GM19035 (cell line): ENCODE results near the gene SARM1.

Experiments used
- ATAC-seq: cut with Tn5 transposase; IDR thresholded peaks from one replicate; pipeline ENCODE4 v1.9.1; 2021; ENCODE audit not compliant: unreplicated experiment

The SARM1 gene

DNA sequence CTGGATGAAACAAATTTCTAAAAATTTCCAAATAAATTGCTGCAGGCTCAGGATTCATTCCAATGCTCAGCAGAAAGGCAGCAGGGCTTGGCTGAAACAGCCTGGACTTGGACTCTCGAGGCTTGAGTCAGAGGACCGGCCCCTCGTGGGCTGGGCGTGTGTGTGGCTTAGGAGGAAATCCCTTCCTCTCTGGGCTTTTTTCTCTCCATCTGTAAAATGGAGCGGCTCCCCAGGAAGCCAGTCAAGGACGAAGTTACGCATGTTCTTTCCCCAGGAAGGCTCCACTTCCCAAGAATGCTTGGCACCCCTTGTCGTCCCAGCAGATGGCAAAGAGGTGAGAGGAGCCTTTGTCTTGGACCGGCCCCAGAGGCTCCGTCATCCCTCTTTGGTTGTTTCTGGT is 21.0 kb downstream of the SARM1 start:
- ATAC-seq: no peak

- no peak for ATAC-seq
These were observed 23.0 kb downstream of the SARM1 start for GRCh38 chr17:28394337-28395116.

- ATAC-seq: no peak
These were observed 23.9 kb downstream of the SARM1 start for GRCh38 chr17:28395426-28395825.

DNA sequence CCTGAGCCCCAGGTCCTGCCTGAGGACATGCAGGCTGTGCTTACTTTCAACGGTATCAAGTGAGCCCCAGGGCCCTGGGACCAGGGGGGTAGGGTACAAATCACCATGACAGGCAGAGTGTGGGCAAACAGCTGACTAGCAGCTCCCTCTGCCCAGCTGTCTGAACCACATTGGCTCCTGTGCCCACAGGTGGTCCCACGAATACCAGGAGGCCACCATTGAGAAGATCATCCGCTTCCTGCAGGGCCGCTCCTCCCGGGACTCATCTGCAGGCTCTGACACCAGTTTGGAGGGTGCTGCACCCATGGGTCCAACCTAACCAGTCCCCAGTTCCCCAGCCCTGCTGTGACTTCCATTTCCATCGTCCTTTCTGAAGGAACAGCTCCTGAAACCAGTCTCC is 24.5 kb downstream of the SARM1 start:
- no peak for ATAC-seq

DNA sequence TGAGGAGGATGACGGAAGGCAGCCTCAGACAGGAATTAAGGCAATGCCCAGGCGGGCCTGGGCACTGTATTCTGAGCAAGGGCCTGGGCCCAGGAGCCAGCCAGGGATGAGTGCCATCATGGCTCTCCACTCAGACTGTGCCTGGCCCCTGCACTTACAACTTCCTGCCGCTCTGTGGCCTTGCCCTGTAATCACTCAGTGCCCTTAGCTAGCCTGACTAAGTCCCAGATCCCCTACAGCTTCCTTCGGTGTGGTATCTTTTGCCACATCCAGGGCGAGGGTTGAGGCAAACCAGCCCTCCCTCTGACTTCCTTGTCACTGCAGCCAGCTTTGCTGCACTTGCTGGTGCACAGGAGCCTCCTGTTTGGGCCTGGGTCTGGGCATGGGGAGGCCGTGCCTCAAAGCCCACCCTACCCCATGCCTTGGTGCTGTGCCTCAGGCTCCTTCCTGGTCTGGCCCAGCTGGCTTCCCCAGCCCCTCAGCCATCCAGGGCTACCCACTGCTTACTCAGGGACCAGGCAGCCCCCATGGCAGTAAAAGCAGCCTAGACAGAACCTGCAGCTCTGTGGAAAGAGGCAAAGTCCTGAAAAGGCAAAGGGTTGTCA is 25.2 kb downstream of the SARM1 start:
- ATAC-seq: no peak

DNA sequence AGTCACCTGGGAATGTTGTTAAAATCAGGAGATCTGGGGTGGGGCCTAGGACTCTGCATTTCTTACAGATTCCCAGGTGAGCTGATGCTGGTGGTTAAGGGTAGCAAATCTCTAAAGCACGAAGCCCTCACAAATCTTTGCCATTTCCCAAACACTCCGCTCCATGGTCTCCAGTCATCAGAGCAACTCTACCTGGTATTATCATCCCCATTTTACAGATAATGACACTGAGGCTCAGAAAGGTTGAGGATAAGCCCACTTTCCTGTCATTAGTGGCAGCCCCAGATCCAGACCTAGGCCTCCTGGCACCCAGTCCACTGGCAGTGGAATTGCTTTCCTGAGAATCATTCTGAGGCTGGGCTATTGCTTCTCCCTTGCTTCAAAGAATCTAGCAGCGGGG is 25.8 kb downstream of the SARM1 start:
- no peak for ATAC-seq

DNA sequence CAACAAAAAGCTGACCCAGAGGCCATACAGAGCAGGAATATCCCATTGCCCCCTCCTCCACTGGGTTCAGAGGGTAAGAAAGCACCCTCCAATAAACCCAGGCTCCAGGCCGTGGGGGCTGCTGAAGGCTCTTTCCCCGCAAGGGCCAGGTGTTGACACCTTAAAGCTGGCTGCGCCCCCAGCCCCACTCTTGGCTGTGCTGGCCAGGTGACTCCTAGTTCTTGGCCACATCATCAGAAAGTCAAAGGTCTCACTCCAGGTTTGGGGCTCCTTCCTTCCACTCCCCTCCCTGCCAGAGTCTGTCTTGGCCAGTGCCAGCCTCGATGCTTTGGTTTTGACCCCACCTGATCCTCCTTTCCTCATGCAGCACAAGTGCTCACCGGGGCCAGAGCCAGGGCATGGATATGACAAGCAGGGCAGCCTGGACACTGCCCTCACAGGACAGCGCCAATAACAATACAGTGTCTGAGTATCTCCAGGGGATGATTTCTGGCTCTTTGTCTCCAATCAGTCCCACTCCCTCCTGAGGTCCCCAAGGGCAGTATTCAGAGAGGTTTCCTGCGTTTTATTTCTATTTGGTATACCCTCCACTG is 26.3 kb downstream of the SARM1 start:
- ATAC-seq: no peak

- ATAC-seq: no peak
These were observed 26.9 kb downstream of the SARM1 start for GRCh38 chr17:28398280-28398981.

DNA sequence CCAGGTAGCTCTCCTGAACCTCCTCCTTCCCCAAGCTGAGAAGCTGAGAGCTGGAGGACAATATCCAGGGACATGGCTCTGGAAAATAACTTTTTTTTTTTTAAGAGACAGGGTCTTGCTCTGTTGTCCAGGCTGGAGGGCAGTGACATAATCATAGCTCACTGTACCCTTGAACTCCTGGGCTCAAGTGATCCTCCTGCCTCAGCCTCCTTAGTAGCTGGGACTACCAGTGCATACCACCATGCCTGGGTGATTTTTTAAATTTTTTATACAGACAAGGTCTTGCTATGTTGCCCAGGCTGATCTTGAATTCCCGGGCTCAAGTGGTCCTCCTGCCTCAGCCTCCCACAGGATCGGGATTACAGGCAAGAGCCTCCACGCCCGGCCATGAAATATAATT is 28.3 kb downstream of the SARM1 start:
- ATAC-seq: no peak

- no peak for ATAC-seq
These were observed 30.7 kb downstream of the SARM1 start for GRCh38 chr17:28402224-28402630.

DNA sequence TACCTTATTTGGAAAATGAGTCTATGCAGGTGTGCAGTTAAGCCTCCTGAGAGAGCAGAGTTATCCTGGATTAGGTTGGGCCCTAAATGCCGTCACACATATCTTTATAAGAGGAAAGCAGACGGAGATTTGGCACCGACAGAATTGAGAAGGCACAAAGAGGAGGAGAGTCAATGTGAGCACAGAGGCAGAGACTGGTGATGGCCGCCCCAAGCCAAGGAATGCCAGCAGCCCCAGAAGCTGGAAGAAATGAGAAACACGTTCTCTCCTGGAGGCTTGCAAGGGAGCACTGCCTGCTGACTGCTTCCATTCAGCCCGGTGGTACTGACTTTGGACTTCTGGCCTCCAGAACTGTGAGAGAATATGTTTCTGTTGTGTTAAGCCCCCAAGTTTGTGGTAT is 31.4 kb downstream of the SARM1 start:
- ATAC-seq: no peak

DNA sequence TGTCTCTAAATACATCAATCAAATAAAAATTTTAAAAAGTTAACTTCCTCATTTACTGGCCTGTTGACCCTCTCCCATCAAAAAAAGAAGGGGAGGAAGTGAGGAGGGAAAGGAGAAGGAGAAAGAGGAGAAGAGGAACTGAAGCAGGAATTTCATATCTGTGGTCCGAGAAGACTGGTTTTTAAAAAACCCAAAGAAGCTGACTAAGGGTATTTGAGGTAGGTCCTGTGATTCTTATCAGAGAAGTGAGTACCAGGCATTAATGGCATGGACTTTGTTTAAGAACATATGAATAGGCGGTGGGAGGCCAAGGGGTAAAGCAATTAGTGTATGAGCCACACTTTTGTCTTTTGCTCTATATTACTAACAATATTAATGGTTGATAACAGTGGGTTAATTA is 32.5 kb downstream of the SARM1 start:
- ATAC-seq: no peak

GRCh38 chr17:28404461-28404811 is 32.9 kb downstream of the SARM1 start:
- no peak for ATAC-seq

- ATAC-seq: no peak
These were observed 33.5 kb downstream of the SARM1 start for GRCh38 chr17:28404812-28405570.

- ATAC-seq: peak; percentile 79
These were observed 34.4 kb downstream of the SARM1 start, which contains the start of gene SLC46A1 for GRCh38 chr17:28405632-28406472. SLC46A1 (minus strand) TSS chr17:28406212; CDS start chr17:28406114, 98 bp downstream.

GRCh38 chr17:28406473-28406814 is 35.0 kb downstream of the SARM1 start:
- ATAC-seq: no peak

DNA sequence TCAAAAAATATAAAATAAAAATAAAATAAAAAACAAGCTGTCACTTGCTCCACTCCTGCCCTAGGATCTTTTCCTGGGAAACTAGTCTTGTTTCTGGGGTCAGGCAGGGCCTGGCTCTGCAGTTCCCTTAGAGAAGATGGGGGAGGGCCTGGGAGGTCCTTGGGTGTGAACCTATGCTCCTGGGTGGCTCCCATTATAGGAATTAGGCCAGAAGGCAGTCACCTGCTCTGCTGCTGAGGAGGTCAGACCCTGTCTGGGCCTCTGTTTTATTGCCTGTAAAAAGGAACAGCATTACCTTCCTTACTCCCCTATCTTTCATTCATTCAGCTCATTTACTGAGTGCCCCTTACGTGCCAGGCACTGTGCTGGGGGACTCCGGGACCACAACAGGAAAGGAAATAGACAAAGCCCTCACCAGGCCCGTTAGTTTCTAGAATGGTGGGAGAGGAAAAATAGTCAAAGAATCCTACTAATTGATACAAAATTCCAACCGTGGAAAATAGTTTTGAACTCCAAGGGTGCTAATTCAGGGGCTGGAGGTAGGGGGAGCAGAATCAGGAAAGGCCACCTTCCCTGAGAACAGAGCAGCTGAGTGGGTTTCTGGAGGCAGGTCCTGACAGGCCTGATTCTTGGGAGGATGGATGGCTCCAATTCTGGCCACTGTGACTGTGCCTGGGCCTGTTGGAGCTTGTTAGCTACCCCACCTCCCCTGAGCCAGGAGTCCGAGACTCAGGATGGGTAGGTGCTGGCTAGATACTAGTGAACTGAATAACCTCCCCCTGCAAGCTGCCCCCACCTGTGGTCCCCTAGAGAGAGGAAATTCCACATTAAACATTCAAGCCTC is 35.9 kb downstream of the SARM1 start:
- no peak for ATAC-seq

GRCh38 chr17:28407974-28408306 is 36.4 kb downstream of the SARM1 start:
- ATAC-seq: no peak

GRCh38 chr17:28412099-28412498 is 40.6 kb downstream of the SARM1 start:
- no peak for ATAC-seq
